HEK293 (cell line): Measurements from ENCODE around the gene NOP56.

Source experiments
- EGR2 ChIP-seq: fragments of 450-650 bp; formaldehyde crosslinking; IDR thresholded peaks from 2 replicates; pipeline ENCODE4 v1.5.1; 2016; ENCODE audit warnings: low read depth, missing biosample characterization, missing genetic modification characterization
- GFI1B ChIP-seq: fragments of 450-650 bp; formaldehyde crosslinking; IDR thresholded peaks from 2 replicates; pipeline ENCODE4 v1.5.1; 2016; ENCODE audit warnings: missing biosample characterization, missing genetic modification characterization
- KLF9 ChIP-seq: fragments of 450-650 bp; formaldehyde crosslinking; IDR thresholded peaks from 2 replicates; pipeline ENCODE4 v1.5.1; 2016; ENCODE audit warnings: missing biosample characterization, missing genetic modification characterization, low read depth
- PRDM1 ChIP-seq: fragments of 450-650 bp; formaldehyde crosslinking; IDR thresholded peaks from 2 replicates; pipeline ENCODE4; 2016; ENCODE audit warnings: missing biosample characterization, missing genetic modification characterization
- SCRT1 ChIP-seq: fragments of 450-650 bp; formaldehyde crosslinking; IDR thresholded peaks from 2 replicates; pipeline ENCODE4 v1.5.1; 2016; ENCODE audit warnings: missing biosample characterization, missing genetic modification characterization, borderline replicate concordance
- SCRT2 ChIP-seq: fragments of 450-650 bp; formaldehyde crosslinking; IDR thresholded peaks from 2 replicates; pipeline ENCODE4 v1.5.1; 2016; ENCODE audit warnings: missing biosample characterization, missing genetic modification characterization
- SP2 ChIP-seq: fragments of 450-650 bp; formaldehyde crosslinking; IDR thresholded peaks from 2 replicates; pipeline ENCODE4 v1.5.1; 2016; ENCODE audit warnings: missing biosample characterization, missing genetic modification characterization
- SP7 ChIP-seq: fragments of 450-650 bp; formaldehyde crosslinking; IDR thresholded peaks from 2 replicates; pipeline ENCODE4 v1.5.1; 2016; ENCODE audit warnings: missing biosample characterization, missing genetic modification characterization
- ZBTB20 ChIP-seq: fragments of 450-650 bp; formaldehyde crosslinking; IDR thresholded peaks from 2 replicates; pipeline ENCODE4 v1.5.1; 2016; ENCODE audit warnings: missing biosample characterization, missing genetic modification characterization
- ZBTB7A ChIP-seq: fragments of 450-650 bp; formaldehyde crosslinking; IDR thresholded peaks from 2 replicates; pipeline ENCODE4 v1.5.1; 2016; ENCODE audit warnings: low read depth, missing biosample characterization, missing genetic modification characterization
- ZEB2 ChIP-seq: fragments of 450-650 bp; formaldehyde crosslinking; IDR thresholded peaks from 2 replicates; pipeline ENCODE4 v1.5.1; 2016; ENCODE audit warnings: missing biosample characterization, missing genetic modification characterization
- ZFP37 ChIP-seq: fragments of 450-650 bp; formaldehyde crosslinking; IDR thresholded peaks from 2 replicates; pipeline ENCODE4 v1.5.1; 2016; ENCODE audit warnings: missing biosample characterization, missing genetic modification characterization
- ZNF24 ChIP-seq: fragments of 450-650 bp; formaldehyde crosslinking; IDR thresholded peaks from 2 replicates; pipeline ENCODE4 v1.5.1; 2016; ENCODE audit warnings: missing biosample characterization, missing genetic modification characterization
- ZNF266 ChIP-seq: fragments of 450-650 bp; formaldehyde crosslinking; IDR thresholded peaks from 2 replicates; pipeline ENCODE4 v1.5.1; 2016; ENCODE audit warnings: missing biosample characterization, missing genetic modification characterization, low read depth
- ZNF302 ChIP-seq: fragments of 450-650 bp; formaldehyde crosslinking; IDR thresholded peaks from 2 replicates; pipeline ENCODE4 v1.5.1; 2016; ENCODE audit warnings: missing biosample characterization, missing genetic modification characterization, low read depth
- ZNF341 ChIP-seq: fragments of 450-650 bp; formaldehyde crosslinking; IDR thresholded peaks from 2 replicates; pipeline ENCODE4; 2016; ENCODE audit warnings: low read depth, missing biosample characterization, missing genetic modification characterization
- ZNF521 ChIP-seq: fragments of 450-650 bp; formaldehyde crosslinking; IDR thresholded peaks from 2 replicates; pipeline ENCODE4 v1.5.1; 2017; ENCODE audit warnings: missing biosample characterization, mild to moderate bottlenecking, missing genetic modification characterization
- ZNF530 ChIP-seq: fragments of 450-650 bp; formaldehyde crosslinking; IDR thresholded peaks from 2 replicates; pipeline ENCODE4 v1.5.1; 2016; ENCODE audit warnings: low read depth, missing biosample characterization, missing genetic modification characterization
- ZNF544 ChIP-seq: fragments of 450-650 bp; formaldehyde crosslinking; IDR thresholded peaks from 2 replicates; pipeline ENCODE4 v1.5.0; 2017; ENCODE audit warnings: missing biosample characterization, missing genetic modification characterization
- ZNF549 ChIP-seq: fragments of 450-650 bp; IDR thresholded peaks from 2 replicates; pipeline ENCODE4 v1.5.1; 2018; ENCODE audit warnings: missing biosample characterization, missing genetic modification characterization, mild to moderate bottlenecking, inconsistent platforms, moderate library complexity
- ZNF610 ChIP-seq: fragments of 450-650 bp; formaldehyde crosslinking; IDR thresholded peaks from 2 replicates; pipeline ENCODE4 v1.5.1; 2016; ENCODE audit warnings: missing biosample characterization, missing genetic modification characterization, borderline replicate concordance
- ZNF664 ChIP-seq: fragments of 450-650 bp; formaldehyde crosslinking; IDR thresholded peaks from 2 replicates; pipeline ENCODE4 v1.5.1; 2016; ENCODE audit warnings: missing biosample characterization, missing genetic modification characterization
- ZNF677 ChIP-seq: fragments of 450-650 bp; IDR thresholded peaks from 2 replicates; pipeline ENCODE4 v1.5.0; 2018; ENCODE audit warnings: missing biosample characterization, mild to moderate bottlenecking, missing genetic modification characterization, moderate library complexity
- TF ChIP-seq, protein P1 (sequence below): fragments of 450-650 bp; formaldehyde crosslinking; IDR thresholded peaks from 2 replicates; pipeline ENCODE4 v1.5.1; 2016; ENCODE audit warnings: missing biosample characterization, missing genetic modification characterization
- TF ChIP-seq, protein P2 (sequence below): fragments of 450-650 bp; IDR thresholded peaks from 2 replicates; pipeline ENCODE4 v1.5.1; 2018; ENCODE audit warnings: missing biosample characterization, missing genetic modification characterization
- TF ChIP-seq, protein P3 (sequence below): fragments of 450-650 bp; formaldehyde crosslinking; IDR thresholded peaks from 2 replicates; pipeline ENCODE4 v1.5.0; 2017; ENCODE audit warnings: missing biosample characterization, missing genetic modification characterization, borderline replicate concordance
- TF ChIP-seq, protein P4 (sequence below): fragments of 450-650 bp; formaldehyde crosslinking; IDR thresholded peaks from 2 replicates; pipeline ENCODE4 v1.5.1; 2017; ENCODE audit warnings: missing biosample characterization, missing genetic modification characterization
- TF ChIP-seq, protein P5 (sequence below): fragments of 450-650 bp; formaldehyde crosslinking; IDR thresholded peaks from 2 replicates; pipeline ENCODE4 v1.5.1; 2016; ENCODE audit warnings: missing biosample characterization, missing genetic modification characterization
- TF ChIP-seq, protein P6 (sequence below): fragments of 450-650 bp; formaldehyde crosslinking; IDR thresholded peaks from 2 replicates; pipeline ENCODE4 v1.5.1; 2016; ENCODE audit warnings: missing biosample characterization, missing genetic modification characterization

NOP56 gene

DNA sequence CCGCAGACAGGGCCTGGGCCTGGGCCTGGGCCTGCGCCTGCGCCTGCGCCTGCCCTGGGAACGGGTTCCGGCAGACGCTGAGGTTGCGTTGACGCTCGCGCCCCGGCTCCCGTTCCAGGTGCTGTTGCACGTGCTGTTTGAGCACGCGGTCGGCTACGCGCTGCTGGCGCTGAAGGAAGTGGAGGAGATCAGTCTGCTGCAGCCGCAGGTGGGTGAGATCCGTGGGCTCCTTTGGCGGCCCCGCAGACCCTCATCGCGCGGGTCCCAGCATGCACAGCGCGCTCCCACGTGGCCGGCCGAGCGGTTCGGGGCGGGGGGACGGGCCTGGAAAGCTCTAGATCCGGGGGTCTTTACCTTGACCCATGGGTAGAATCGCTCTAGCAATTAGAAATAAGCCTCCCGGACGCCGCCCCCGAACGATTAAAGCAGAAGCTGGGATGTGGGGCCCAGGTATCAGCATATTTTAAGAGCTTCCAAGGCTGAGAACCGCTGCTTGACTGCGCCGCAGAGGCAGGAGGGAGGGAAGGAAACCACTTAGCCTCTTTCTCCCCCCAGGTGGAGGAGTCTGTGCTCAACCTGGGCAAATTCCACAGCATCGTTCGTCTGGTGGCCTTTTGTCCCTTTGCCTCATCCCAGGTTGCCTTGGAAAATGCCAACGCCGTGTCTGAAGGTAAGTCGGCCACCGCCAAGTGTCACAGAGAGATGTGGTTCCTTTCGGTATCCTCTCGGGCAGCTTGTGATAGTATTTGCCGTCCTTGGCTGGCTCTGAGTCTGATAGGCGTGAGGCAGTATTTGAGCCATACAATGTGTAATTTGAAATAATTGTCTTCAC lies 508 bp downstream of the NOP56 start (continued):
- TF ChIP-seq ZNF521 (tag by site-specific recombination) (no peak), KLF9 (tag by site-specific recombination) (0 out of 2 replicates have a peak, but pooled peaks have one; percentile 11), SP7 (tag by site-specific recombination) (peak; percentile 6; the same call in 1 of the 2 replicates), ZNF341 (tag by site-specific recombination) (0 out of 2 replicates have a peak, but pooled peaks have one; percentile 13), ZNF549 (tag by site-specific recombination) (no peak), GFI1B (tag by site-specific recombination) (no peak), EGR2 (tag by site-specific recombination) (peak; percentile 16; the same call in 1 of the 2 replicates), ZNF24 (no peak), SCRT1 (tag by site-specific recombination) (0 out of 2 replicates have a peak, but pooled peaks have one; percentile 11), ZBTB20 (tag by site-specific recombination) (peak; percentile 37; the same call in 1 of the 2 replicates), ZNF664 (tag by site-specific recombination) (no peak), ZFP37 (peak; percentile 63; the same call in 1 of the 2 replicates), ZNF302 (tag by site-specific recombination) (no peak), SCRT2 (tag by site-specific recombination) (peak; percentile 82), ZNF677 (tag by site-specific recombination) (no peak), ZNF530 (tag by site-specific recombination) (no peak), SP2 (tag by site-specific recombination) (no peak), PRDM1 (tag by site-specific recombination) (no peak), ZEB2 (no peak), ZNF544 (tag by site-specific recombination) (no peak), ZNF266 (tag by site-specific recombination) (no peak), ZBTB7A (tag by site-specific recombination) (0 out of 2 replicates have a peak, but pooled peaks have one; percentile 11), ZNF610 (no peak)
- TF ChIP-seq, protein P1, sequence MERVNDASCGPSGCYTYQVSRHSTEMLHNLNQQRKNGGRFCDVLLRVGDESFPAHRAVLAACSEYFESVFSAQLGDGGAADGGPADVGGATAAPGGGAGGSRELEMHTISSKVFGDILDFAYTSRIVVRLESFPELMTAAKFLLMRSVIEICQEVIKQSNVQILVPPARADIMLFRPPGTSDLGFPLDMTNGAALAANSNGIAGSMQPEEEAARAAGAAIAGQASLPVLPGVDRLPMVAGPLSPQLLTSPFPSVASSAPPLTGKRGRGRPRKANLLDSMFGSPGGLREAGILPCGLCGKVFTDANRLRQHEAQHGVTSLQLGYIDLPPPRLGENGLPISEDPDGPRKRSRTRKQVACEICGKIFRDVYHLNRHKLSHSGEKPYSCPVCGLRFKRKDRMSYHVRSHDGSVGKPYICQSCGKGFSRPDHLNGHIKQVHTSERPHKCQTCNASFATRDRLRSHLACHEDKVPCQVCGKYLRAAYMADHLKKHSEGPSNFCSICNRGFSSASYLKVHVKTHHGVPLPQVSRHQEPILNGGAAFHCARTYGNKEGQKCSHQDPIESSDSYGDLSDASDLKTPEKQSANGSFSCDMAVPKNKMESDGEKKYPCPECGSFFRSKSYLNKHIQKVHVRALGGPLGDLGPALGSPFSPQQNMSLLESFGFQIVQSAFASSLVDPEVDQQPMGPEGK (tag by site-specific recombination) = 0 out of 2 replicates have a peak, but pooled peaks have one; percentile 14
- TF ChIP-seq, protein P2, sequence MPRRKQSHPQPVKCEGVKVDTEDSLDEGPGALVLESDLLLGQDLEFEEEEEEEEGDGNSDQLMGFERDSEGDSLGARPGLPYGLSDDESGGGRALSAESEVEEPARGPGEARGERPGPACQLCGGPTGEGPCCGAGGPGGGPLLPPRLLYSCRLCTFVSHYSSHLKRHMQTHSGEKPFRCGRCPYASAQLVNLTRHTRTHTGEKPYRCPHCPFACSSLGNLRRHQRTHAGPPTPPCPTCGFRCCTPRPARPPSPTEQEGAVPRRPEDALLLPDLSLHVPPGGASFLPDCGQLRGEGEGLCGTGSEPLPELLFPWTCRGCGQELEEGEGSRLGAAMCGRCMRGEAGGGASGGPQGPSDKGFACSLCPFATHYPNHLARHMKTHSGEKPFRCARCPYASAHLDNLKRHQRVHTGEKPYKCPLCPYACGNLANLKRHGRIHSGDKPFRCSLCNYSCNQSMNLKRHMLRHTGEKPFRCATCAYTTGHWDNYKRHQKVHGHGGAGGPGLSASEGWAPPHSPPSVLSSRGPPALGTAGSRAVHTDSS = no peak
- TF ChIP-seq, protein P3, sequence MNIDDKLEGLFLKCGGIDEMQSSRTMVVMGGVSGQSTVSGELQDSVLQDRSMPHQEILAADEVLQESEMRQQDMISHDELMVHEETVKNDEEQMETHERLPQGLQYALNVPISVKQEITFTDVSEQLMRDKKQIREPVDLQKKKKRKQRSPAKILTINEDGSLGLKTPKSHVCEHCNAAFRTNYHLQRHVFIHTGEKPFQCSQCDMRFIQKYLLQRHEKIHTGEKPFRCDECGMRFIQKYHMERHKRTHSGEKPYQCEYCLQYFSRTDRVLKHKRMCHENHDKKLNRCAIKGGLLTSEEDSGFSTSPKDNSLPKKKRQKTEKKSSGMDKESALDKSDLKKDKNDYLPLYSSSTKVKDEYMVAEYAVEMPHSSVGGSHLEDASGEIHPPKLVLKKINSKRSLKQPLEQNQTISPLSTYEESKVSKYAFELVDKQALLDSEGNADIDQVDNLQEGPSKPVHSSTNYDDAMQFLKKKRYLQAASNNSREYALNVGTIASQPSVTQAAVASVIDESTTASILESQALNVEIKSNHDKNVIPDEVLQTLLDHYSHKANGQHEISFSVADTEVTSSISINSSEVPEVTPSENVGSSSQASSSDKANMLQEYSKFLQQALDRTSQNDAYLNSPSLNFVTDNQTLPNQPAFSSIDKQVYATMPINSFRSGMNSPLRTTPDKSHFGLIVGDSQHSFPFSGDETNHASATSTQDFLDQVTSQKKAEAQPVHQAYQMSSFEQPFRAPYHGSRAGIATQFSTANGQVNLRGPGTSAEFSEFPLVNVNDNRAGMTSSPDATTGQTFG (tag by site-specific recombination) = no peak
- TF ChIP-seq, protein P4, sequence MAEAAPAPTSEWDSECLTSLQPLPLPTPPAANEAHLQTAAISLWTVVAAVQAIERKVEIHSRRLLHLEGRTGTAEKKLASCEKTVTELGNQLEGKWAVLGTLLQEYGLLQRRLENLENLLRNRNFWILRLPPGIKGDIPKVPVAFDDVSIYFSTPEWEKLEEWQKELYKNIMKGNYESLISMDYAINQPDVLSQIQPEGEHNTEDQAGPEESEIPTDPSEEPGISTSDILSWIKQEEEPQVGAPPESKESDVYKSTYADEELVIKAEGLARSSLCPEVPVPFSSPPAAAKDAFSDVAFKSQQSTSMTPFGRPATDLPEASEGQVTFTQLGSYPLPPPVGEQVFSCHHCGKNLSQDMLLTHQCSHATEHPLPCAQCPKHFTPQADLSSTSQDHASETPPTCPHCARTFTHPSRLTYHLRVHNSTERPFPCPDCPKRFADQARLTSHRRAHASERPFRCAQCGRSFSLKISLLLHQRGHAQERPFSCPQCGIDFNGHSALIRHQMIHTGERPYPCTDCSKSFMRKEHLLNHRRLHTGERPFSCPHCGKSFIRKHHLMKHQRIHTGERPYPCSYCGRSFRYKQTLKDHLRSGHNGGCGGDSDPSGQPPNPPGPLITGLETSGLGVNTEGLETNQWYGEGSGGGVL (tag by site-specific recombination) = no peak
- TF ChIP-seq, protein P5, sequence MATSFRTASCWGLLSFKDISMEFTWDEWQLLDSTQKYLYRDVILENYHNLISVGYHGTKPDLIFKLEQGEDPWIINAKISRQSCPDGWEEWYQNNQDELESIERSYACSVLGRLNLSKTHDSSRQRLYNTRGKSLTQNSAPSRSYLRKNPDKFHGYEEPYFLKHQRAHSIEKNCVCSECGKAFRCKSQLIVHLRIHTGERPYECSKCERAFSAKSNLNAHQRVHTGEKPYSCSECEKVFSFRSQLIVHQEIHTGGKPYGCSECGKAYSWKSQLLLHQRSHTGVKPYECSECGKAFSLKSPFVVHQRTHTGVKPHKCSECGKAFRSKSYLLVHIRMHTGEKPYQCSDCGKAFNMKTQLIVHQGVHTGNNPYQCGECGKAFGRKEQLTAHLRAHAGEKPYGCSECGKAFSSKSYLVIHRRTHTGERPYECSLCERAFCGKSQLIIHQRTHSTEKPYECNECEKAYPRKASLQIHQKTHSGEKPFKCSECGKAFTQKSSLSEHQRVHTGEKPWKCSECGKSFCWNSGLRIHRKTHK = no peak
- TF ChIP-seq, protein P6, sequence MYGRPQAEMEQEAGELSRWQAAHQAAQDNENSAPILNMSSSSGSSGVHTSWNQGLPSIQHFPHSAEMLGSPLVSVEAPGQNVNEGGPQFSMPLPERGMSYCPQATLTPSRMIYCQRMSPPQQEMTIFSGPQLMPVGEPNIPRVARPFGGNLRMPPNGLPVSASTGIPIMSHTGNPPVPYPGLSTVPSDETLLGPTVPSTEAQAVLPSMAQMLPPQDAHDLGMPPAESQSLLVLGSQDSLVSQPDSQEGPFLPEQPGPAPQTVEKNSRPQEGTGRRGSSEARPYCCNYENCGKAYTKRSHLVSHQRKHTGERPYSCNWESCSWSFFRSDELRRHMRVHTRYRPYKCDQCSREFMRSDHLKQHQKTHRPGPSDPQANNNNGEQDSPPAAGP (tag by site-specific recombination) = peak; percentile 30; the same call in 1 of the 2 replicates
